Stimulated activated effector memory CD8-positive, alpha-beta T cell treated with anti-CD3 and anti-CD28 coated beads, Interleukin-12 subunit alpha, Interleukin-12 subunit beta, amount 100 ng/mL, for 72 hours (primary cell): Measurements from ENCODE around the gene AFF3.

Experiments used
- ATAC-seq: fragments of 150-1000 bp; cut with Tn5 transposase; 2 replicates; pipeline ENCODE4 v1.10.0; 2021
- DNase-seq, 2 donors: peaks; one replicate each; pipeline ENCODE4 v3.0.0; 2021 to 2022; ENCODE audit warnings: low spot score in 2 of 2
- H3K27ac Mint-ChIP-seq: one replicate; pipeline ENCODE4 v1.8.0; 2022; ENCODE audit warnings: mild to moderate bottlenecking, mixed read lengths
- H3K36me3 Mint-ChIP-seq: one replicate; pipeline ENCODE4 v1.8.0; 2022; ENCODE audit warnings: mild to moderate bottlenecking, mixed read lengths
- H3K4me1 Mint-ChIP-seq: one replicate; pipeline ENCODE4 v1.8.0; 2022; ENCODE audit warnings: mixed read lengths
- H3K4me3 Mint-ChIP-seq: one replicate; pipeline ENCODE4 v1.8.0; 2022; ENCODE audit warnings: mild to moderate bottlenecking, mixed read lengths
- H3K9me3 Mint-ChIP-seq: one replicate; pipeline ENCODE4 v1.8.0; 2022; ENCODE audit warnings: mixed read lengths

The AFF3 gene

DNA sequence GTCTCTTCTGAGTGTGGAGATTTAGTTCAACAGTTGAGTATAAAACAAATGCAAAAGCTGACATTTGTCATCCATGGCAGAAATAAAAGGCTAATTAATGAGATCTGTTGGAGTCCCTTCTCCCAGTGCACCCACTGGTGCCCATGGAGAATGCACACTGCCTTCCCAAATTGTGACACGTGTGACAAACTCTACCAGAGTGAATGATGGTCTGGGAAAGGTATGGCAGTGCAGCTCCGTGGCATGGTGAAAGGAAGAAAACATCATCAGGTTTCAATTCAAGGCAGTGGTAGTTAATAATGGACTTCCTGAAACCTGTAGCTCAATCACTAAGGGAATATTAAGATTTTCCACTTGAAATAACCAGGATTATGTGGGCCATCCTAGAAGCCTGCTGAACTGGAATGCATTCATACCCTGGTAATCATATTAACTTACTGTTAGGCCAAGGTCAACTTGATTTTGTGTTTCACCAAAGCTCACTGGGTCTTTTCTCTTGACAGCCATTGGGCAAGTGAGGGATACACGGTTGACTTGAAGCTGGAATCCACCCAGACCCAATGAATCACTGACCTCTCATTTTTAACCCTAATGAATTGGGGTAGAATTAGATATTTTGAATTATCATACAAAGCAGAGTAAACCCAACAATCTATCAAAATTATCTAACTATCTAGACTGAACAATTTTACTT lies 167.6 kb downstream of the AFF3 start:
- Mint-ChIP-seq H3K27ac (no peak overlapping the region), H3K36me3 (no peaks in the 10 kb centered on the region), H3K9me3 (no peaks in the 10 kb centered on the region), H3K4me3 (no peak overlapping the region), H3K4me1 (no peaks in the 10 kb centered on the region)
- DNase-seq (no peak), ATAC-seq (no peak)

DNA sequence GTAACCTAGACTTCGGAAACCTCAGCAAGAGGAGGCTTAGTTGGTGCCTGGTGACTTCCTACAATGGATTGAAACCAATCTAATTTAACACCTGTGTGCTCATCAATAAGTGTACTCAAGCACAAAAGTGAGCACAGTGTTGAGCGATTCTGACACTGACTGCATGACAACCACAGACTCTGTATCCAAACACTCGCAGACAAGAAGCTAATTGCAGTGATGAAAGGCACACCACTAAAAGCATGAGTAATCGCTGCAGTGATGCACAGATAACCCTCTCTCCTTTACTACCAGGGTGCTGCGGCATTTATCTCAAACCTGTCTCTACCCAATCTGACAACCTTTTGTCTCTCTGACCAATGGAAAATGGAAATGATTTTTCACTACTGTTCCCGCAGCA lies 168.1 kb downstream of the AFF3 start:
- no peaks in the 10 kb centered on the region for H3K36me3 Mint-ChIP-seq
- H3K27ac Mint-ChIP-seq = no peak overlapping the region
- no peak overlapping the region for H3K4me3 Mint-ChIP-seq
- DNase-seq (no peak), ATAC-seq (peak; percentile 47)
- H3K9me3 Mint-ChIP-seq = no peaks in the 10 kb centered on the region
- no peaks in the 10 kb centered on the region for H3K4me1 Mint-ChIP-seq

- H3K36me3 Mint-ChIP-seq = no peaks in the 10 kb centered on the region
- H3K27ac Mint-ChIP-seq = no peak overlapping the region
- DNase-seq (no peak), ATAC-seq (no peak)
- H3K9me3 Mint-ChIP-seq = no peaks in the 10 kb centered on the region
- no peak overlapping the region for H3K4me3 Mint-ChIP-seq
- H3K4me1 Mint-ChIP-seq = no peaks in the 10 kb centered on the region
Measured at GRCh38 chr2:99971326-99971900, 171.0 kb downstream of the AFF3 start.

- Mint-ChIP-seq H3K4me1 (no peaks in the 10 kb centered on the region), H3K36me3 (no peaks in the 10 kb centered on the region), H3K4me3 (no peak overlapping the region), H3K9me3 (no peaks in the 10 kb centered on the region), H3K27ac (no peak overlapping the region)
- no peak for DNase-seq
- no peak for ATAC-seq
Measured at GRCh38 chr2:99970292-99970868, 172.0 kb downstream of the AFF3 start.

DNA sequence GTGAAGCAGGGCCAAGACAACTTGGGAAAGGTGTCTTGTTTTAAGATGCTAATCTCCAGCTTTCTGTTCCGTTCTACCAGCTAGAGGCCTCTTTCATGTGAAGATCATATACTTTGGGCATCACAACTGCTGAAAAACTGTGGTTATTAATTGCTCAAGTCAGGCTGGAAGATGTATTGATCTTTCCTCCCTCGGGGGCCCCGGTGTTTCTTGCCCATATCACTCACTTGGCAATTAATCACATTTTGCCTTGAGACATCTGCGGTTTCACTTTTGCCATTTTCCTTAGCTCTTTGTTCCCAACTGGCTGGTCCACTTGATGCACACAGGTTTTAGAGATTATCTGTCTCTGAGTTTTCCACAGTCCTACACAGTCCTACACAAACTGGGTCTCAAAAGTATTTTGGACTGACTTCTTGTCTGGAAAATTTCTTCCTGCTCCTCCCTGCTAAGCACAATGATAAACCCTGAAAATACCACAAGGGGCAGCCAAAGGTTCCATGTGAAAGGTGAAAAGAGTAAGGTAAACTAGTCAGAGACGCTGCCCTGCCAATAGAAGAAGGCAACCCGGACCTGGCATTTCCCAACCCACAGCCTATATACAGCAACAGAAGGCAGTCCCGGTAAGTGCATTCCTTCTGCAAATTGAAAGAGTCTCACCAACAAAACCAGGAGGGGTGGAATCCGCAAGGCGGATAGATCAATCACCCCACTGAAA lies 181.0 kb downstream of the AFF3 start:
- DNase-seq (no peak), ATAC-seq (no peak)
- H3K36me3 Mint-ChIP-seq = no peaks in the 10 kb centered on the region
- H3K9me3 Mint-ChIP-seq = no peaks in the 10 kb centered on the region
- no peak overlapping the region for H3K27ac Mint-ChIP-seq
- peaks cover 7% of the 10 kb centered on the region for H3K4me1 Mint-ChIP-seq
- H3K4me3 Mint-ChIP-seq = no peak overlapping the region

DNA sequence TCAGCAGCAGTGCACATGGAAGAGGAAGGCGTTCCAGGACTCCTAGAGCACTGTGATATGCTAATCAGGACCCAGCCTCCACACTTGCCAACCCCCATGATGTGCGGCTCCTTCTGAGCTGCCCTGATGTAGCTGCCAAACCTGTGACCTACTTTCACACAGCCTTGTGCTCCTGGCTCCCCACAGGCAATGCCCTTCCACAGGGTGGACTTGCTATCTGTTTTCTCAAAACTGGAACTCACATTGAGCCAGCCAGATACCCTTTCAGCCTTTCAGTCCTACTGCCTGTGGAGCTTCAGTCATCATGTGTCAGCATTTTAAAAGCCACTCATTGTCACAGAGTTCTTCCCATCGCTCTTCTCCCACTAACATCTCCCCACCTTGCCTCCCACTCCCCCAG lies 181.6 kb downstream of the AFF3 start:
- no peak overlapping the region for H3K27ac Mint-ChIP-seq
- no peak for DNase-seq

DNA sequence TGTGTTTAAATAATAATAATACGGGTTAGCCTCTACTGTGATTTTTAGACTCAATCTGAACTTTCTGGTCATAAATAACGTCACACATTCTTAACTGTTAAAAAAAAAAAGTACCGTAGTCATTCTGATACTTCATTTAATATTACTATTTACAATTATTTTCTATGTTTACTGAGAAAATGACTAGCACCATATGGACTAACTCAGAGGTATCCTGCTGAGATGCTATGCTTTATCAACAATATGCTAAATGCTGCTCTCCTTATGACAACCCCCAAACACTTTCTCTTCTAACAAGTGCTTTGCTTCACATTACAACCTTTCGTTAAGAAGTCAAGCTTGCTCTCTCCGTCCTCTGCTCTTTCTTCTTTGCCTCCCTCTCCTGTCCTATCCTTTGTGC lies 182.1 kb downstream of the AFF3 start:
- no peak overlapping the region for H3K27ac Mint-ChIP-seq
- peaks cover 7% of the 10 kb centered on the region for H3K4me1 Mint-ChIP-seq
- no peak overlapping the region for H3K4me3 Mint-ChIP-seq
- no peak for DNase-seq
- H3K9me3 Mint-ChIP-seq = no peaks in the 10 kb centered on the region
- ATAC-seq = no peak
- no peaks in the 10 kb centered on the region for H3K36me3 Mint-ChIP-seq

More for the DNA sequence above, 181.6 kb downstream of the AFF3 start:
- Mint-ChIP-seq H3K9me3 (no peaks in the 10 kb centered on the region), H3K36me3 (no peaks in the 10 kb centered on the region), H3K4me1 (peaks cover 7% of the 10 kb centered on the region), H3K4me3 (no peak overlapping the region)
- no peak for ATAC-seq

DNA sequence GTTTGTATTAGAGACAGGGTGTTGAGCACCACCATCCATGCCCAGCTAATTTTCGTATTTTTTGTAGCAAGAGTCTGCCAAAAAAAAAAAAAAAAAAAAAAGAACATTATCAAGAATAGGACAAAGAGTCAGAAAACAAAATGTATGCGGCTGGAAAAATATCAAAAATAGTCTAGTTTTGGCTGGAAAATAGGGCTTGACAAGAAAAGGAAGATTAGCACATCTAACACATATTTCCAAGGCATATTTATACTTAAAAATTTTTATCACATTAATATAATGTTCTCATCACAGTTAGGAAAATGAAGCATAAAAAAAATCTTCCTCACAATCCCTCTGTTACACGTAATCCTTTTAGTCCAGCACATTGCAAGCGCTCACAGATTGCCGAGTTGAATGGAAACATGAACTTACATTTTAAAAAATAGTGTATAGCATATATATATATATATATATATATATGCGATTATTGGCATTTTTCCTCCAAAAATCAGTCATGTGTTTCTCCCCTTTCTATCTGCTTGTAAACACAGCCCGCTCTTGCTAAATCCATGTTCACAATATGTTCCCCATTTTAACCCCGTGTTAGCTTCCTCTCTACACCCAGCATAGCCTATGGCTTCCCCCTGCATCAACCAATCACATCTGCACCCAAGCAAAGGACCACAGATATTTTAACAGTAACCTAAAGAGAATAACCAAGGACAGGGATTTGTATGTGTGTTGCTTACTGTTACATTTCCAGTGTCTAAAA lies 183.0 kb downstream of the AFF3 start:
- H3K4me3 Mint-ChIP-seq = no peak overlapping the region
- ATAC-seq (no peak), DNase-seq (no peak)
- H3K36me3 Mint-ChIP-seq = no peaks in the 10 kb centered on the region
- peaks cover 7% of the 10 kb centered on the region for H3K4me1 Mint-ChIP-seq
- no peaks in the 10 kb centered on the region for H3K9me3 Mint-ChIP-seq
- H3K27ac Mint-ChIP-seq = no peak overlapping the region

- no peaks in the 10 kb centered on the region for H3K36me3 Mint-ChIP-seq
- DNase-seq (no peak), ATAC-seq (no peak)
- H3K4me1 Mint-ChIP-seq = peaks cover 7% of the 10 kb centered on the region
- H3K9me3 Mint-ChIP-seq = no peaks in the 10 kb centered on the region
- no peak overlapping the region for H3K4me3 Mint-ChIP-seq
- H3K27ac Mint-ChIP-seq = no peak overlapping the region
Measured at GRCh38 chr2:99957332-99958133, 184.9 kb downstream of the AFF3 start.

- DNase-seq = no peak
- no peaks in the 10 kb centered on the region for H3K36me3 Mint-ChIP-seq
- H3K27ac Mint-ChIP-seq = no peak overlapping the region
- H3K4me3 Mint-ChIP-seq = no peak overlapping the region
- no peaks in the 10 kb centered on the region for H3K9me3 Mint-ChIP-seq
- H3K4me1 Mint-ChIP-seq = peaks cover 7% of the 10 kb centered on the region
- no peak for ATAC-seq
Measured at GRCh38 chr2:99956232-99957030, 186.0 kb downstream of the AFF3 start.

DNA sequence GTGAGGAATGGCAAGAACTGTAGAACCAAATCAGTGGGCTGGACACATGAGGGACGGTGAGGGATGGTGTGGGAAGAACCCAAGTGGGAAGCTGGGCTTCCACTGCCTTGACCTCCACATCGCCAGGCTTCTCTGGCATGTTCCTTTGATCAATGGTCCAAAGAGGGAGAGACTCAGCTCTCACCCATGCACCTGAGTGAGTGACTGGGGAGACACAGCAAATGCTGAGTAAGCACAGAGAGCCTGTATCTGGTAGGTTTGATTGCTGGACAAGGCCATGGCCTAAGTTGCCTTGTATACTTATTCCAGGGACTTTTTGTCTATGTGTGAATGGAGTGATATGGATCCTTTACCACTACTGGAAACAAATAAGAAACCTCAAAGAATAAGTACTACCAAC lies 188.6 kb downstream of the AFF3 start:
- ATAC-seq = no peak
- Mint-ChIP-seq H3K27ac (no peak overlapping the region), H3K9me3 (no peaks in the 10 kb centered on the region), H3K4me1 (no peaks in the 10 kb centered on the region), H3K4me3 (no peak overlapping the region), H3K36me3 (no peaks in the 10 kb centered on the region)
- no peak for DNase-seq

DNA sequence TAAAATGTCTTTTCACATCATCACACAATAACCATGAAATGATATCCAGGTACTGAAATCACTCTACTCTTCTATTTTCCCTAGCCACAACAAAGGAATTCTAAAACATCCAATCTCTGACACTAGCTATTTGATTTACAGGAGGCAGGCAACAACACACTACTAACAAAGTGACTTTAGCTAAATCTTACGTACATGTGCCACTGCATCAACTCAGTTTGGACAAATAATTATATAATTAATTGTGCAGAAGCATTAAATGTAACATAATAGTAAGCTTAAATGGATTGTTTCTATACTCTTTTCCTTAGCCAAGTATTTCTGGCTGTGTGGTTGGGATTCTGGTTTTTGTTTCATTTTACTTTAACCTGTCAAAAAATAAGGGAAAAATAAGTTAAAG lies 192.4 kb downstream of the AFF3 start:
- no peaks in the 10 kb centered on the region for H3K9me3 Mint-ChIP-seq

GRCh38 chr2:99949530-99949929 lies 192.9 kb downstream of the AFF3 start:
- DNase-seq = no peak
- Mint-ChIP-seq H3K27ac (no peak overlapping the region), H3K9me3 (no peaks in the 10 kb centered on the region), H3K4me3 (no peak overlapping the region), H3K36me3 (peaks cover 7% of the 10 kb centered on the region), H3K4me1 (no peaks in the 10 kb centered on the region)
- no peak for ATAC-seq

More for the DNA sequence above, 192.4 kb downstream of the AFF3 start:
- Mint-ChIP-seq H3K4me3 (no peak overlapping the region), H3K27ac (no peak overlapping the region), H3K36me3 (peaks cover 7% of the 10 kb centered on the region), H3K4me1 (no peaks in the 10 kb centered on the region)
- DNase-seq = no peak
- no peak for ATAC-seq

DNA sequence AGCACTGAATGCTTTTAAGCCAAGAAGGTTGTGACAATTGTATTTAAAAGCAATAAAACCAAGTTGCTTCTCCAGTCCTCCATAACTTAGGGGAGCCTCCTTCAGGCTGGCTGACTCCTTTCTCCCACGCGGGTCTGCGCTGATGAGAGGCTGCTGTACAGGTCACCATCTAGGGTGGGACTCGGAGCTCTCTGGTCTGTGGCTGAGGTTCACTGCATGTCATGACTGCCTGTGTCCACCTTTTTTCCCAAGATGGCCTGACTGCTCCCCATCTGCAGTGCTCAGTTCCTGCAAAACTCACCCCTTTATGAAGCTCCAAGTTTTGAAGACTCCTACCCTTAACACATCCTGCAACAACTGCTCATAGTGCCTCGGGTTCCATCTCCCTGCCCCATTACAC lies 194.4 kb downstream of the AFF3 start:
- H3K36me3 Mint-ChIP-seq = peaks cover 7% of the 10 kb centered on the region
- ATAC-seq (peak; percentile 32), DNase-seq (no peak)
- H3K4me1 Mint-ChIP-seq = no peaks in the 10 kb centered on the region
- no peak overlapping the region for H3K4me3 Mint-ChIP-seq
- H3K27ac Mint-ChIP-seq = no peak overlapping the region
- no peaks in the 10 kb centered on the region for H3K9me3 Mint-ChIP-seq
